Bronchial epithelial cell (primary cell): ENCODE measurements around the gene JKAMP. TPM values are rescaled to one million over a fixed set of nuclear protein-coding genes. Genes with fewer than 3 reads are reported as not detected.

Experiments used
- DNase-seq: peaks from one replicate; pipeline ENCODE4 v3.0.0-alpha.2; 2010; ENCODE audit warnings: low read depth
- FAIRE-seq: peaks from 2 replicates; lab custom pipeline; 2011; peaks lifted over from hg19 to GRCh38; lab: Jason Lieb, UNC
- H3K27me3 ChIP-seq: 2 replicates; pipeline ENCODE4 v1.5.1; 2011; ENCODE audit warnings: low read length; ENCODE audit not compliant: control insufficient read depth, insufficient read depth
- H3K36me3 ChIP-seq: 2 replicates; pipeline ENCODE4 v1.5.1; 2011; ENCODE audit warnings: low read length; ENCODE audit not compliant: control insufficient read depth, insufficient read depth
- H3K4me3 ChIP-seq: 2 replicates; pipeline ENCODE4 v1.5.1; 2011; ENCODE audit warnings: mild to moderate bottlenecking, low read depth, low read length, control low read depth
- total RNA-seq: library from RNA; depleted of rRNA; stranded (reverse); fragments of >200 nt; gene quantifications from 2 replicates; pipeline ENCODE4 v1.2.1, GENCODE V29; 2014
- TF ChIP-seq, protein P1 (sequence below): IDR thresholded peaks from 2 replicates; pipeline ENCODE4 v1.5.1; 2011; ENCODE audit warnings: mild to moderate bottlenecking, moderate library complexity, low read length, control low read depth, inconsistent platforms; ENCODE audit not compliant: insufficient read depth, severe bottlenecking

Gene JKAMP
- total RNA-seq, 1 donor from 2014 or later: 35.3 TPM

DNA sequence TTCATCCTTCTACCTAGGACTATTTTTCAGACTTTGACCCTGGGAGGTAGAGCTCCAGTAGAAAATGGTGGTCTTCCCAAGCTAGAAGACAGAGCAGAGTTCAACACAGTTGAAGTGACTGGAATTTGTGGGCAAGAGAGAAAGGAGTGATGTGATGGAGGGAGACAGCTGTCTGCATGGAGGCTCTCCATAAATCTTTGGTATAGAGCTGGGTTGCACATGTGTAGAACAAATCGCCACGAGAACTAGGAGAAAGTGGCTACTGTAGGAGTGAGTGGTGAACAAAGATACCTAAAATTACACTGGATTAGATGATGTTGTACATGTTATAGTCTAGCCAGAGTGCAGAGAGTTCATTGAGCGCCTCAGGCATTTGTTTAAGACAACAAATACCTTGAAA, 33.6 kb upstream of the JKAMP start:
- FAIRE-seq (no peak), DNase-seq (no peak)
- TF ChIP-seq, protein P1, sequence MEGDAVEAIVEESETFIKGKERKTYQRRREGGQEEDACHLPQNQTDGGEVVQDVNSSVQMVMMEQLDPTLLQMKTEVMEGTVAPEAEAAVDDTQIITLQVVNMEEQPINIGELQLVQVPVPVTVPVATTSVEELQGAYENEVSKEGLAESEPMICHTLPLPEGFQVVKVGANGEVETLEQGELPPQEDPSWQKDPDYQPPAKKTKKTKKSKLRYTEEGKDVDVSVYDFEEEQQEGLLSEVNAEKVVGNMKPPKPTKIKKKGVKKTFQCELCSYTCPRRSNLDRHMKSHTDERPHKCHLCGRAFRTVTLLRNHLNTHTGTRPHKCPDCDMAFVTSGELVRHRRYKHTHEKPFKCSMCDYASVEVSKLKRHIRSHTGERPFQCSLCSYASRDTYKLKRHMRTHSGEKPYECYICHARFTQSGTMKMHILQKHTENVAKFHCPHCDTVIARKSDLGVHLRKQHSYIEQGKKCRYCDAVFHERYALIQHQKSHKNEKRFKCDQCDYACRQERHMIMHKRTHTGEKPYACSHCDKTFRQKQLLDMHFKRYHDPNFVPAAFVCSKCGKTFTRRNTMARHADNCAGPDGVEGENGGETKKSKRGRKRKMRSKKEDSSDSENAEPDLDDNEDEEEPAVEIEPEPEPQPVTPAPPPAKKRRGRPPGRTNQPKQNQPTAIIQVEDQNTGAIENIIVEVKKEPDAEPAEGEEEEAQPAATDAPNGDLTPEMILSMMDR: no peak
- Histone ChIP-seq H3K27me3 (no peaks in the 10 kb centered on the region), H3K36me3 (no peaks in the 10 kb centered on the region), H3K4me3 (no peak overlapping the region)

DNA sequence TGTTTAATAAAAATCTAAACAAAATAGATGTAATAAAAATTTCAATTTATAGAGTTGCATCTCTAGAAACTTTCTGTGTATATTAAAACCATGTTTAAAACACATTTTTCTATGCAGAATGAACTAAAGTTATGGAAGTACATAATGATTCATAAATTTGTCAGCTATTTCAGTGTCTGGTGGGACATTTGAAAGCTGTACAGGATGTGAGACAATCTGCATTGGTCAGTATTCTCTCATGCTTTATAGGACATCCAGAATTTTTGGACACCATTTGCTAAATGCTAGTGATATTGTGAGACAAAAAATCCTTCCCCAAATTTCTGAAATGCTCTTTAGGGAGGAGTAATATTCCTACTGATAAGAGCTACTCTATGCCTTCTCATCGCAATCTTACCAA, 32.5 kb upstream of the JKAMP start:
- no peaks in the 10 kb centered on the region for H3K36me3 ChIP-seq
- H3K4me3 ChIP-seq: no peak overlapping the region
- TF ChIP-seq, protein P1: no peak
- FAIRE-seq: no peak
- no peaks in the 10 kb centered on the region for H3K27me3 ChIP-seq
- DNase-seq: no peak

DNA sequence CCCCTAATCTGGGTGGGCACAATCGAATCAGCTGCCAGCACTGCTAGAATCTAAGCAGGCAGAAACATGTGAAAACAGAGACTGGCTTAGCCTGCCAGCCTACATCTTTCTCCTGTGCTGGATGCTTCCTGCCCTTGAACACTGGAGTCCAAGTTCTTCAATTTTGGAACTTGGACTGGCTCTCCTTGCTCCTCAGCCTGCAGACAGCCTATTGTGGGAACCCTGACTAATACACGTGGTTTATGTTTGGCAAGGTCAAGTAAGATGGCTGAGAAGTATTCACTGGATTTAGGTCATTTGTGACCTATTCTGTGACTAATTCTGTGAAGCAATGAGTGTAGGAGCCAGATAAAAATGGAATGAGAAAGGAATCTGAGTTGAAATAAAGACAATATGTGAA, 30.2 kb upstream of the JKAMP start:
- Histone ChIP-seq H3K27me3 (no peaks in the 10 kb centered on the region), H3K4me3 (no peak overlapping the region), H3K36me3 (peaks cover 3% of the 10 kb centered on the region)
- DNase-seq (peak; percentile 87), FAIRE-seq (peak; percentile 83)
- TF ChIP-seq, protein P1: no peak

DNA sequence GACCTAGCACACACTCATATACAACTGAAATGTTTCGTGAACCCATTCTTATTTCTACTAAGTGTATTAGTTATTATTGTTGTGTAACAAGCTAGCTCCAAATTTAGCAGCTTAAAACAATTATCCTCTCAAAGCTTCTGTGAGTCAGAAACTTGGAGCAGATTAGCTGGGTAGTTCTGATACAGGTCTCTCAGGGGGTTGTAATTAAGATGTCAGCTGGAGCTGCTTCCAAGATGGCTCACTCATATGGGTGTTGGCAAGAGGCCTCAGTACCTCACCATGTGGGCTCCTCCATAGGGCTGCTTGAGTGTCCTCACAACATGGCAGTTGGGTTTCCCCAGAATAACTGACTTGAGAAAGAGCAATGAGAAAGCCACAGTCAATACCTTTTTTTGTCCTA, 28.9 kb upstream of the JKAMP start:
- no peak for DNase-seq
- FAIRE-seq: no peak
- TF ChIP-seq, protein P1: no peak
- H3K27me3 ChIP-seq: no peaks in the 10 kb centered on the region
- no peak overlapping the region for H3K4me3 ChIP-seq
- H3K36me3 ChIP-seq: peaks cover 3% of the 10 kb centered on the region

DNA sequence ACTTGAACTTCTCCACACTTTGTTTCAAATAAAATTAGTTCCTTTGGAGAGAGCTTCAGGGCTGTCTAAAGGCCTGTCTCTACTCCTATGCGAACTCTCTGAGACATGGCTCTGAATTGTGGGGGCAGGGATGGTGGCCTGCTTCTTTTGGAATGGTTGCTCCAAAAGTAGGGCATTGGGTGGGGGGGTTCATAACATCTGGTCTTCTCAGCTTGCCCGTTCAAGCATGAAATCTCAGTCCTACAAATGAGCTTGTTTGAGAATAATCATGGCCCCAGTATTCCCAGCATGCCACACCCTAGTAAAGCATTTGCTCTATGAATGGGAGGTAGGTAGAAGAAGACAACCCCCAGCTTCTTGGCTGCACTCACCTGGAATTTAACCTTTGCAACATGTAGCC, 25.8 kb upstream of the JKAMP start:
- Histone ChIP-seq H3K4me3 (no peak overlapping the region), H3K27me3 (no peaks in the 10 kb centered on the region), H3K36me3 (peaks cover 3% of the 10 kb centered on the region)
- FAIRE-seq (no peak), DNase-seq (no peak)
- TF ChIP-seq, protein P1: no peak

DNA sequence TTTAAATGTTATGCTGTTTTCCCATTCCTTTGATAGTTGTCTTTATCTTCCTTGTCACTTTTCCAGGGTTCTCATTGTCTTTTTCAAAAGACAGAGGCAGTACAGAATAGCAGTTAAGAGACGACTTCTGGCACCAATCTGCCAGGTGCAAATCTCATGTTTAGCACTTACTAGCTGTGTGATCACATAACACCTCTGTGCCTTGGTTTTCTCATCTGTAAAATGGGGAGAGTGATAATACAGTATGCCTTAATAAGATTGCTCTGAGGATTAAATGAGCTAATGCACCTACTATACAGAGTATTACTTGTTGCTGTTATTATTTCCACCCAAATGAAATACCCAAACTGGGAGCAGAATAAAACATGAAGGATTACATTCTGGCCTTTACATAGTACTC, 23.9 kb upstream of the JKAMP start:
- Histone ChIP-seq H3K27me3 (no peaks in the 10 kb centered on the region), H3K4me3 (no peak overlapping the region), H3K36me3 (peaks cover 3% of the 10 kb centered on the region)
- FAIRE-seq (no peak), DNase-seq (no peak)
- TF ChIP-seq, protein P1: no peak
